Measurements from ENCODE around the gene TLE3. TPM values are rescaled to one million over a fixed set of nuclear protein-coding genes. Genes with fewer than 3 reads are reported as not detected.

The TLE3 gene
- total and polyA plus RNA-seq, 7 donors: 16.8 to 82.0 (median 49.5) TPM

DNA sequence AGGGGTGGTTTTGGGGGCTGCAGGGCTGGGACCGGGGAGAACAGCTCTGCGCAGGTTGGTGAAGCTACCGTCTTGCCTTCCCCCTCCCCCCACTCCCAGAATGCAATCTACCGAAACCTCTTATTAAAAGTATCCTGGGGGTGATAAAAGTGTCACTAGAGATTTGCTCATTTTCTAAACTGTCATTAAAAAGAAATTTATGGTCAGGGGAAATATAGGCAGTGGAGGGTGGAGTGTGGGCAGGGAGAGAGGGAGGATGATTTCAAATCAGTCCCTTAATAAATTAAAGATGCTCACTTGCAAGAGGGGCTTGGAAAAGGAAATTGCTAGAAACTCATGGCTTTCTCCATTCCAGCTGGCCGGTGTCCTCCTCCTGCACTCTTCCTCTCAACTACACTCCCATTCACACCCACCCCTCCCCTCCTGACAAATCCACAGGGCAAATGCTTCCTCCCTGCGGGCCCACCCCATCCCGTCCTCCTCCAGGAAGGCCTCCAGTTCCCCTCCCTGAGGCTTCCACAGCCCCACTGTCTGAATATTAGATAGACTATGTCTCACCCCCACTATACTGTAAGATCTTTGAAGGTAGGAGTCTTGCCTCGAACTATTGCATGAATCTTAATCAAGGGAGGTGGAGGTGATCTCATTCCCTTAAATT, 83.9 kb downstream of the TLE3 start:
- no peak for TF ChIP-seq POLR2AphosphoS5 (IDR thresholded peaks at IDR 0.05)
- TF ChIP-seq CTCF (IDR thresholded peaks at IDR 0.05): no peak
- no peak for TF ChIP-seq POLR2A (IDR thresholded peaks at IDR 0.05)
- TF ChIP-seq EP300 (IDR thresholded peaks at IDR 0.05): no peak
- intact Hi-C loops (cut with DNase I): no loop called here

GRCh38 chr15:70012895-70013294, 84.8 kb downstream of the TLE3 start:
- H3K27ac ChIP-seq: no peak overlapping the region
- H3K27me3 ChIP-seq: no peaks in the 10 kb centered on the region
- 72 to 87% methylated on average over 4 of the region's 4 CpGs for WGBS, 2 donors
- intact Hi-C loops (cut with DNase I): no loop called here
- DNase-seq: no peak
- H3K4me3 ChIP-seq: no peak overlapping the region
- no peak for TF ChIP-seq POLR2AphosphoS5 (IDR thresholded peaks at IDR 0.05)
- no peaks in the 10 kb centered on the region for H3K9me3 ChIP-seq
- no peaks in the 10 kb centered on the region for H3K4me1 ChIP-seq
- no peaks in the 10 kb centered on the region for H3K36me3 ChIP-seq

More for the DNA sequence above, 83.9 kb downstream of the TLE3 start:
- Histone ChIP-seq H3K27ac (no peak overlapping the region), H3K27me3 (no peaks in the 10 kb centered on the region), H3K36me3 (no peaks in the 10 kb centered on the region), H3K4me1 (no peaks in the 10 kb centered on the region), H3K9me3 (no peaks in the 10 kb centered on the region), H3K4me3 (no peak overlapping the region)
- 84 to 85% methylated on average over 8 of the region's 8 CpGs for WGBS, 2 donors
- no peak for DNase-seq

DNA sequence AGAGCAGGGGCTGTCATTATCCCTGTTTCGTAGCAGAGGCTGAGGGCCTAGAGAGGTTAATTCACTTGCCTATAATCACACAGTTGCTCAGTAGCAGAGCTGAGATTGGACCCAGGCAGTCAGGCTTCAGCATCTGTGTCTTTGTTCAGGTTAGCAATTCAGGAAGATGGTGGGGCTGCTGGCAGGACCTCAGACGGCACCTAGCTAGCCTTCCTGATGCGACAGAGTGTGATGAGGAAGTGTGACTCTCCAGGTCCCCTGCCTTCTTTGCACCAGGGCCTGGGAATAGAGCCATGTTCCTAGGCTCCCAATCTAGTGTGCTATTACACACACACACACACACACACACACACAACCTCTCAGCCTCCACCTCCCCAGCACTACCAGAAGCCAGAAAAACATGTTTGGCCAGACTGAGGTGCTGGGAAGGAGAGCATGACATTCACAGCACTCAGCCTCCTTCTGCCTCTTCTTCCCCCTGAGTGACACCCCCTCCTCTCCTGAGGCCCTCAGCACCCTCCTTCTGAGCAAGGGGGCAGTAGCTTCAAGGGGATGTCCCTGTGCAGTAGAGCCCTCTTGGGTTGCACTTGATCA, 88.9 kb downstream of the TLE3 start:
- no peak overlapping the region for H3K27ac ChIP-seq
- intact Hi-C loops (cut with DNase I): no loop called here
- no peaks in the 10 kb centered on the region for H3K27me3 ChIP-seq
- H3K4me1 ChIP-seq: no peaks in the 10 kb centered on the region
- H3K36me3 ChIP-seq: no peaks in the 10 kb centered on the region
- WGBS, 2 donors: 78 to 88% methylated on average over 3 of the region's 3 CpGs
- no peak overlapping the region for H3K4me3 ChIP-seq
- no peaks in the 10 kb centered on the region for H3K9me3 ChIP-seq
- TF ChIP-seq EP300 (IDR thresholded peaks at IDR 0.05) (no peak), CTCF (IDR thresholded peaks at IDR 0.05) (no peak), POLR2AphosphoS5 (IDR thresholded peaks at IDR 0.05) (no peak), POLR2A (IDR thresholded peaks at IDR 0.05) (no peak)
- no peak for DNase-seq

GRCh38 chr15:70006259-70007147, 91.2 kb downstream of the TLE3 start:
- no peaks in the 10 kb centered on the region for H3K4me1 ChIP-seq
- 71 to 88% methylated on average over 12 of the region's 12 CpGs for WGBS, 2 donors
- intact Hi-C loops (cut with DNase I): no loop called here

More at GRCh38 chr15:70006259-70007147, 91.2 kb downstream of the TLE3 start:
- TF ChIP-seq POLR2A (IDR thresholded peaks at IDR 0.05) (no peak), EP300 (IDR thresholded peaks at IDR 0.05) (no peak), POLR2AphosphoS5 (IDR thresholded peaks at IDR 0.05) (no peak), CTCF (IDR thresholded peaks at IDR 0.05) (no peak)
- H3K4me3 ChIP-seq: no peak overlapping the region
- no peak overlapping the region for H3K27ac ChIP-seq
- no peak for DNase-seq
- H3K27me3 ChIP-seq: no peaks in the 10 kb centered on the region
- peaks cover 0 to 5% (median 0%) of the 10 kb centered on the region in 4 donors for H3K9me3 ChIP-seq
- H3K36me3 ChIP-seq: no peaks in the 10 kb centered on the region
